Measurements from ENCODE around the gene AJAP1. TPM values are rescaled to one million over a fixed set of nuclear protein-coding genes. Genes with fewer than 3 reads are reported as not detected.

Gene AJAP1
- total RNA-seq, 1 donor from 2014 or later, result 0.26 TPM

DNA sequence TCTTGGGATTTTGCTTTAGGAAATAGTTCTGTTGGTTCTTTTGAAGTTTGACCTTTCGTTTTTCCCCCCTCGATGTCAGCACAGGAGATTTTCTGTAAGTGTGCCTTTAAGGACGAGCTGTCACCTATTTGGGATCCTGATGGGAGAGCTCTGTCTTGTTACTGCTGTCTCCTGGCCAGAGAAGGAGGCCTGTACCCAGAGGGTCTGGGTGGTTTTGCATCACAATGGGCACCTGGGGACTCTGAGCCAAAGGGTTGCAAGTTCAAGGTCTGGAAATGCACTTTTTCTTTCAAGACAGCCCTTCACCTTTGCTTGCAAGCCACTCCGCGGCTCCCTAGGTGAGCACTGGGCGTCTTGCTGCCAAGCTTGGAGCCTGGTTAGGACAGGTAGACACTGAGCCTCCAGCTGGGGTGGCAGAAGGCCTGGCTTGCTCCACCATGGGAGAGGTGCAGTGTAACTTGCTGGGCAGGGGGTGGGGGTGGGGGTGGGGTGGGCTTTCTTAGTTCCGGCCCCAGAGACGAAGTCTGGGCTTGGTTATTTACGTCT, 2.9 kb downstream of the AJAP1 start:
- TF ChIP-seq CTCF (IDR thresholded peaks at IDR 0.05; ENCODE audit: insufficient read depth, low read length, severe bottlenecking), result no peak
- H3K36me3 ChIP-seq (ENCODE audit: control insufficient read depth, insufficient read depth, low read length), result no peaks in the 10 kb centered on the region
- peaks cover 25% of the 10 kb centered on the region for H3K27me3 ChIP-seq (ENCODE audit: control insufficient read depth, insufficient read depth, low read length)
- no peak overlapping the region for H3K4me3 ChIP-seq (ENCODE audit: low read depth, low read length)
- DNase-seq (ENCODE audit: low read depth) (no peak), FAIRE-seq (no peak)

DNA sequence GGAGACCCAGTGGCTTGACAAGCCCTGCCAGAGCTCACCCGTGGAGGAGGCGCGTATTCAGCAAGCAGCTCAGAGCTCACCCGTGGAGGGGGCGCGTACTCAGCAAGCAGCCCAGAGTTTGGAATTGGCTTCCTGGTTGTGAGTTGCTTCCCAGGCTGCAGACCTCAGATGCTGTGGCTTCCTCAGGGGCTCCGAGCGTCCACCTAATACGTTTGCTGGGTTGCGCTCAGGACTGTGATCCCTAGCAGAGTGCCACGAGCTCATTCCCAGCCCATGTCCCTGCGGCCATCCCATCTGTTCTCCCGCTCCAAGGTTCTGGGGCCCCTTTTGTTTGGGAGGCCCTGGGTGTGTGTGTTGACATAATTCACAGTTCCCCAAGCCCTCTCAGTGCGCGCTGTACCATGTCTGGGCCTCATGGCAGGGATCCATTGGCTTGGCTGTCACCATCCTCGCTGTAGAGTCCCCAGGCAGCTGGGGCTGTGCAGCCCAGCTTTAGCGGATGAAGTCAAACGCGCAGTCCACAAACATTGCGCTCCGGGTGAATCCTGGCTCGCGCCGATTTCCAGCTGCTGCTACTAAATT, 3.6 kb downstream of the AJAP1 start:
- Histone ChIP-seq H3K4me3 (ENCODE audit: low read depth, low read length) (no peak overlapping the region), H3K27me3 (ENCODE audit: control insufficient read depth, insufficient read depth, low read length) (peaks cover 23% of the 10 kb centered on the region), H3K36me3 (ENCODE audit: control insufficient read depth, insufficient read depth, low read length) (no peaks in the 10 kb centered on the region)
- FAIRE-seq (no peak), DNase-seq (ENCODE audit: low read depth) (no peak)
- TF ChIP-seq CTCF (IDR thresholded peaks at IDR 0.05; ENCODE audit: insufficient read depth, low read length, severe bottlenecking), result no peak

- no peak for TF ChIP-seq CTCF (IDR thresholded peaks at IDR 0.05; ENCODE audit: insufficient read depth, low read length, severe bottlenecking)
- DNase-seq (ENCODE audit: low read depth) (no peak), FAIRE-seq (no peak)
- Histone ChIP-seq H3K4me3 (ENCODE audit: low read depth, low read length) (no peak overlapping the region), H3K36me3 (ENCODE audit: control insufficient read depth, insufficient read depth, low read length) (no peaks in the 10 kb centered on the region), H3K27me3 (ENCODE audit: control insufficient read depth, insufficient read depth, low read length) (peaks cover 14% of the 10 kb centered on the region)
Measured at GRCh38 chr1:4658643-4659628, 4.5 kb downstream of the AJAP1 start.

DNA sequence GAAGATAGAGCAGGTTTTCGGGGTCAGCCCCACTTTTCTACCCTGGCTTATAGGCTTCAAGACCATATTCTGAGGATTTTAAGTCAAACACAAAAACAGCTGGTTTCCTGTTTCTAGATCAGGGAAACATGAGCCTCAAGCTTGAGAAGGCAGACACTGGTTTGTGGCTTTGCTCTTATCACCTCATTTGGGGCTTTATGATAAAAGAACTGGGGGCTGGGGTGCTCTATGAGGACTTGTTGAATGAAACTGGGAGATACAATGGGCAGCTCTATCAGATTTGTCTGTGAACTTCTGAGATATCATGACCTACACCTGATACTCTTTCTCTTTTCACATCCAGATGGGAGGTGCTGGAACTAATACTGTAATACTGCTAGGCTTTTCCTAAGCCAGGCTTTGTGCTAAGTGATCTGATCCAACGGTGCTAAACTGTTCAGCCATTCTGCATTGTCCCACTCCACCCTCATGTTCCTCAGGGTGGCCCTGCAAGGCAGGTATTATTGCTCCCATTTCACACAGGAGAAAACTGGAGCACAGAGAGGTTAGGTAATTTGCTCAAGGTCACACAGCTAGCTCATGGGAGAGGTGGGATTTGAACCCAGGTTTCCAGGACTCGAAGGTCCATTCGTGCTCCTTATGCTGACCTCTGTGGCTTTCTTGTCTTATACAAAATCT, 6.6 kb downstream of the AJAP1 start:
- Histone ChIP-seq H3K27me3 (ENCODE audit: control insufficient read depth, insufficient read depth, low read length) (peaks cover 10% of the 10 kb centered on the region), H3K4me3 (ENCODE audit: low read depth, low read length) (no peak overlapping the region), H3K36me3 (ENCODE audit: control insufficient read depth, insufficient read depth, low read length) (no peaks in the 10 kb centered on the region)
- FAIRE-seq, result no peak
- no peak for DNase-seq (ENCODE audit: low read depth)
- TF ChIP-seq CTCF (IDR thresholded peaks at IDR 0.05; ENCODE audit: insufficient read depth, low read length, severe bottlenecking), result no peak

DNA sequence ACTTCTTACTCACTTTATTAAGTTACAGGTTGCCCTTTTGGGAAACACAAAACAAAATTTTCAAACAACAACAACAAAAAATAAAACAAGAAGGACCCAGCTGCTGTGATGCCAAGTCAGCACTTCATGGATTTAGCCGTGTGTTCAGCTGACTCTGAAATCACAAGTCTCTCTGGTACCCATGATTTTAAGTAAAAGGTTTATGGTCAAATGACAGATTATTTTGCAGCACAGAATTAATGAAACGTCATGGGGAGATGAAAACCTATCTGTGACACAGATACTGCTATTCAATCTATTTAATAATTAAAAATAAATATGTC, 7.1 kb downstream of the AJAP1 start:
- FAIRE-seq (no peak), DNase-seq (ENCODE audit: low read depth) (no peak)
- no peak for TF ChIP-seq CTCF (IDR thresholded peaks at IDR 0.05; ENCODE audit: insufficient read depth, low read length, severe bottlenecking)
- H3K27me3 ChIP-seq (ENCODE audit: control insufficient read depth, insufficient read depth, low read length), result peaks cover 5% of the 10 kb centered on the region
- no peaks in the 10 kb centered on the region for H3K36me3 ChIP-seq (ENCODE audit: control insufficient read depth, insufficient read depth, low read length)
- no peak overlapping the region for H3K4me3 ChIP-seq (ENCODE audit: low read depth, low read length)
